Stimulated activated CD4-positive, alpha-beta T cell treated with anti-CD3 and anti-CD28 coated beads, TNF-alpha, amount 100 ng/mL, for 1 hour (primary cell): Measurements from ENCODE around the gene ZKSCAN4.

ENCODE experiments used
- DNase-seq, 3 donors: peaks; one replicate each; pipeline ENCODE4 v3.0.0-alpha.2; 2020; ENCODE audit warnings: low read depth in 3 of 3, low spot score in 1 of 3

The ZKSCAN4 gene

DNA sequence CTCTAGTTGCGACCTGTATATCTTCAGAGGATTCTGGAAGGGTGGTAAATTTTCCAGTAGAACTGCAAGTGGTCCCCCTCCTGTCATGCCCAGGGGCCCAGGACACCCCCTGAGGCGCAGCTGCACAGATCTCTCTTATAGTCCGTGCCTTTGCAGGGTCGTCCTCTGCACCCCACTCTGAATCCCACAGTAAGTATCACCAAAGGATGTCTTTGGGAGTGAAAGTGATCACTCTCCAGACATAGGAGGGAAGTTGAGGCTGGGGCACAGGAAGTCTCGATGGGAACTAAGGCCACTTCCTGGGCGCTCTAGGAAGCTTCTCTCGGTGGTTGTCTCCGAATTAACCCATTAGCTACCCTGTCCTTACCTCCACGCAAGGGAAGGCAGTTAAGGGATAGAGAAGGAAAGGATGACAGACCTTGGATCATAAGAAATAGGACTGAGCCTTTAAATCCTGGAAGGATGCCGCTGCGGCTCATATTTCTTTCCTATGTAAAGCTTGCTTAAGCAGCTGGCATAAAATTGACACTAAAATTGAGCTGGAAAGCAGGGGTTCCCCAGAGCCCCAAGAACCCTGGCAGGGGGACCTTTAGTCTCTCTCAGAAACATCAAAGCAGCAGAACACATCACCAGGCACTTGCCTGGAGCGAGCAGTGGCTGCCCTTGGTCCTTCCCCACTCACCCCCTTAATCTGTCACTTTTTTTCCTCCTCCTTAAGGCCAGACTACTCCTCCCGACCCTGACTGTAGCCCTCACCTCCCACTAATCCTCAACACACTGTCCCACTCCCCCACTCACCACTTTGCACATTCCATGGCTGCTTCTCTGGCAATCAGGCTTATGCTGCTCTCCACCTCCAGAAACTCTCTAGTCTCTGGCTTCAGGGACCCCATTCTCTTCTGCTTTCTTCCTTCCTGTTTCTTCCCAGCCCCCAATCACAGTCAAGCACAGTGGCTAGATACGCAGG is at the start of gene ZKSCAN4:
Gene ZKSCAN4 (minus strand): TSS at position 261 of the 967 bp plus-strand sequence. CDS start 289 bp downstream, outside the sequence.
- DNase-seq = peak; percentile 54 to 60 (median 58)

DNA sequence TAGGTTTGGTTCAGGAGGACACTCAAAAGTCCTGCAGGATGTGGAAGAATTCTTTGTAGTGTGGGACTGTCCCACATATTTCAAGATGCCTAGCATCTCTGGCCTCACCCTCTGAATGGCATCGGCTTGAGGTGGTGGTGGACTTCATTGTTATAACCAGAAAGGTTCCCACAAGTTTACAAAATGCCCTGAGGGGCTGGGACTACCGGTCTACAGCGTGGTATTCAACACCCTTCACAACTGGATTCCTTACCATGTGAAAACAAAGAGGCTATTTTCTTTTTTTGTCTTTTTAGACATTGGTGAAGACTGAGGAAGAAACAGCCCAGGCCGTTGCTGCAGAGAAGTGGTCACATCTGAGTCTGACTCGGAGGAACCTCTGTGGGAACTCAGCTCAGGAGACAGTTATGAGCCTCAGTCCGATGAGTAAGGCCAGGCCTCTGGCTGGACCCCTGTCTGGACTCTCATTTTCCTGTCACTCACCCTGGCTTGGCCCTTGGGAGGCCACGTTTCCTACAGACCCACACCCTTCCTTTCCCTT is 44.5 kb upstream of the ZKSCAN4 start:
- DNase-seq = no peak

DNA sequence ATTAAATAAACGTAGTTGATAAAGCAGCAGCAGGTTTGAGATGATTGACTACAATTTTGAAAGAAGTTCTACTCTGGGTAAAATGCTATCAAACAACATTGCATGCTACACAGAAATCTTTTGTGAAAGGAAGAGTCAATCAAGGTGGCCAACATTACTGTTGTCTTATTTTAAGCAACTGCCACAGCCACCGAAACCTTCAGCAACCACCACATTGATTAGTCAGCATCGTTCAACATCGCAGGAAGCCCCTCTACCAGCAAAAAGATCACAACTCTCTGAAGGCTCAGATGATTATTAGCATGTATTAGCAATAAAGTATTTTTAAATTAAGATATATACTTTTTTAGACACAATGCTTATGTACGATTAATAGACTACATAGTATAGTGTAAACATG is 43.3 kb upstream of the ZKSCAN4 start:
- DNase-seq = no peak

DNA sequence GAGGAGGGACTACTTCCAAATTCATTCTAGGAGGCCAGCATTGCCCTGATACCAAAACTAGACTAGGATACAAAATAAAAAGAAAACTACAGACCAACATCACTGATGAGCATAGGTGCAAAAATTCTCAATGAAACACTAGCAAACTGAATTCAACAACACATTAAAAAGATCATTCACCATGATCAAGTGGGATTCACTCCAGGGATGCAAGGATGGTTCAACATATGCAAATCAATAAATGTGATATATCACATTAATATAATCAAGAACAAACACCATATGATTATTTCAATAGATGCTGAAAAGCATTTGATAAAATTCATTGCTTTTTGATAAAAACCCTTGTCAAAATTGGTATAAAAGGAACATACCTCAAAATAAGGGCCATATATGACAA is 39.5 kb upstream of the ZKSCAN4 start:
- no peak for DNase-seq

DNA sequence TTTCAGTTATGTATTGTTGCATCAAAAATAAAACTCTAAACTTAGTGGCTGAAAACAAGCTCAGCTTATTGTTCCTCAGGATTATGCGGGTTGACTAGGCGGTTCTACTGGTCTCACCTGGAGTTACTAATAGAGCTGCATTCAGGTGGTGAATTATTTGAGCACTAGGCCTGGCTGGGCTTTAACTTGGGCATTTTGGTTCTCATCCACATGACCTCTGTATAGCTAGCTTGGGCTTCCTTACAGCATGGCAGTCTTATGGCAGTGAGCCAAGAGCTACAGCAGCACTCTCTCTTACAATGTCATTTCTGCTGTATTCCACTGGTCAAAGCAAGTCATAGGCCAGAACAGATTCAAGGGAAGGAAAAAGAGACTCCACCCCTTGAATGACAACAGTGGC is 30.9 kb upstream of the ZKSCAN4 start:
- DNase-seq = no peak

DNA sequence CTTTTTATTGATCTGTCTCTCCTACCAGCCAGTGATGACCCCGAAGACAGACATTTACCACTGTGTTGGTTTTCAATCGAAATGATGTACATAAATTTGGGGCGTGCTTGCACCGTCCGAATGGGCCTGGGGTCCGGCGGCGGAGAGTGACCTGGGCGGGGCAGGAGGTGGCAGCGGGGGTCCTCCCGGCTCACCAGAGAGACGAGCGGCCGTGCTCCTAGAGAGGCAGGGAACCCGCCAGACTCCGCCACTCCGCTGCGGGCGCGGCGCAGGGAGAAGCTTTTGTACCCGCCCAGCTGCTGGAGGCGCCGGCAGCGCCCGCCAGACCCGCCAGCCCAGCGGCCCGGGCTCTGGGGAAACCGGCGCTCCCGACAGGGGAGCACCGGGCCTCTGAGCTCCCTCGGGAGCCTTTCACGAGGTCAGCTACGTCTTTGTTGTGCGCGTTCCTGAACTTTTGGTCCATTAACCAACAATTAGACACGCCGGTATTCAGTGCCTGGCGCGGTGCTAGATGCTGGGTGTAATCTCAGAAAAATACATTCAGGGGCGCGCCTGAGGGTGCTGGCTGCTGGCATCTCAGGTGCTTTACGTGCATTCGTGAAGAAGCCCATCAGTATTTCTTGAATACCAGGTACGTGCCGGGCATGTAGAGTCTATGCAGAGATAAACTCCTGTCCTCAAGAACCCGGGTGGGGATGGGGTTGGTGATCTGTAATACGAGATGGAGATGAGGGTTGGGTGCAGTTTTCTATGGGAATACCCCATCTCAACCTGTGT is 29.4 kb upstream of the ZKSCAN4 start, which contains the start of gene PGBD1:
Gene PGBD1 (plus strand): TSS at position 285 of the 777 bp plus-strand sequence. CDS start 2,242 bp downstream, outside the sequence.
- peak in 1 of 3 donors; percentile 35 for DNase-seq

- DNase-seq = no peak
Observed at GRCh38 chr6:28280595-28281287, 28.7 kb upstream of the ZKSCAN4 start.

DNA sequence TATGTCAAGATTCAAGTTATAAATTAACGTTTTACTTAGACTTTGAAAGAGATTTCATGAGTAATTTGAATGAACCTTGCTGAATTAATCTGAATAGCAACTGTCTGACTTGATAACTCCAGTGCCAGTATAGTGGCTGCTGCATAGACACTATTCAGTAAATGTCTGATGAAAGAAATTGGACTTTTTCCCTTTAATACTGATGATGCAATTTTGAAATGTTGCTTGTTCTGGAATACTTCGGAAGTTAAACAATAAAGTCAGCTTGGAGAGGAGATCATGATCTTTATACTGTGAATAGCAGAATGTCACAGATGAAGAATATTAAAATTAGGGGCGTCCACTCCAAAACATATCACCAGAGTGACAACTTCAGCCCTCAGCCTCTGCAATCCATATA is 25.7 kb upstream of the ZKSCAN4 start:
- DNase-seq = no peak

DNA sequence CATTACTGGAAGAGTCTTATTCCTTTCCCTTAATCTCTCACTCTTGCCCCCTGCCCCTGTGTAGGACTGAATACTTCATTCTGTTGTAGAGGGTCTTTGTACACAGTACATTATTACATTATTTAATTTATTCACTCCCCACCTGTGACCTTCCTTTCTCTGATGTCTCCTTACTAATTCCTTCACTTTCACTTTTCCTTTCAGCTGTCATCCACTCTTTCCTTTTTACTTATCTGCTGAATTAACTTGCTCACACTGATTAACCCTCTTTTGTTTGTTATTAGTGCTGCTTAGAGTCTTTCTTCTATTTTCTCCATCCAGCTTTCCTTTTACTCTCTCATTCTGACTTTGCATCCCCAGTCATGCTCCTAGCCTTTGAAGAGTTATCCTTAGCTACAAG is 22.8 kb upstream of the ZKSCAN4 start:
- DNase-seq = no peak

- DNase-seq = no peak
Observed at GRCh38 chr6:28269492-28269891, 17.4 kb upstream of the ZKSCAN4 start.

DNA sequence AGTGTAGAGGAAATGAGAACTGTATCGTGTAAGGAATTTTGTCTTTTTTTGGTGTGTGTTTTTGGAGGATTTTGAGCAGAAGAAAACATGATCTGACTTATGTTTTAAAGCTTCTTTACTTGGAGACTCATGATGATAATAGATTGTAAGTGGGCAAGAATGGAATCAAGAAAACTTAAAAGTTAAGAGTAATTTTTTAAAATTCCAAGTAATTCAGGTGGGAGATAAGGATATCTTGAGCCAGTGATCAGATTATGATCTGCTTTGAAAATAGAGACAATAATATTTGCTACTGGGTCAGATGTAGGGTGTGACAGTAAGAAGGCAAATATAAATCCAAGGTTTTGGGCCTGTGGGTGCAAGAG is 15.6 kb upstream of the ZKSCAN4 start:
- no peak for DNase-seq

GRCh38 chr6:28266962-28267694 is 15.1 kb upstream of the ZKSCAN4 start, which contains the start of gene ZSCAN26:
Gene ZSCAN26, plus strand, starts transcription at chr6:28267143. Its CDS starts 4,777 bp downstream, at chr6:28271920.
- peak; percentile 65 to 80 (median 66) for DNase-seq

GRCh38 chr6:28266563-28266961 is 14.5 kb upstream of the ZKSCAN4 start:
- DNase-seq = no peak

- no peak for DNase-seq
Observed at GRCh38 chr6:28264834-28265401, 12.8 kb upstream of the ZKSCAN4 start.

DNA sequence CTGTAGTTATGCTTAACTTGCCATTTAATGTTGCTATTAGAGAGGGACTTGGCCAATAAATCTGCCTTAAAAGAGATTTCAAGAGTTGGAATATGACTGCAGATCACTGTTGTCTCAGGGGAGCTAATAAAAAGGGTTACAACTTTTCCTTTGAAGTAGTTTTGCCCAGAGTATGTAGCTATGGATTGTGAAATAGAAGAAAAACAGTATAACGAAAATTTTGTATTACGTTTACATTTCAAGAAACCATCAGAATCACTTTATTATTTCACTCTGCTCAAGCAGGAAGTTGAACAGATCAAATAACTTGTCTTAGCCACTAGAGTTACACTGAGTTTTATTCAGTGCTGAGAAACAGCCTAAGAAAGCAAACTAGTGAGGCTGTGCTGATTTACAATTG is 11.9 kb upstream of the ZKSCAN4 start:
- DNase-seq = no peak

DNA sequence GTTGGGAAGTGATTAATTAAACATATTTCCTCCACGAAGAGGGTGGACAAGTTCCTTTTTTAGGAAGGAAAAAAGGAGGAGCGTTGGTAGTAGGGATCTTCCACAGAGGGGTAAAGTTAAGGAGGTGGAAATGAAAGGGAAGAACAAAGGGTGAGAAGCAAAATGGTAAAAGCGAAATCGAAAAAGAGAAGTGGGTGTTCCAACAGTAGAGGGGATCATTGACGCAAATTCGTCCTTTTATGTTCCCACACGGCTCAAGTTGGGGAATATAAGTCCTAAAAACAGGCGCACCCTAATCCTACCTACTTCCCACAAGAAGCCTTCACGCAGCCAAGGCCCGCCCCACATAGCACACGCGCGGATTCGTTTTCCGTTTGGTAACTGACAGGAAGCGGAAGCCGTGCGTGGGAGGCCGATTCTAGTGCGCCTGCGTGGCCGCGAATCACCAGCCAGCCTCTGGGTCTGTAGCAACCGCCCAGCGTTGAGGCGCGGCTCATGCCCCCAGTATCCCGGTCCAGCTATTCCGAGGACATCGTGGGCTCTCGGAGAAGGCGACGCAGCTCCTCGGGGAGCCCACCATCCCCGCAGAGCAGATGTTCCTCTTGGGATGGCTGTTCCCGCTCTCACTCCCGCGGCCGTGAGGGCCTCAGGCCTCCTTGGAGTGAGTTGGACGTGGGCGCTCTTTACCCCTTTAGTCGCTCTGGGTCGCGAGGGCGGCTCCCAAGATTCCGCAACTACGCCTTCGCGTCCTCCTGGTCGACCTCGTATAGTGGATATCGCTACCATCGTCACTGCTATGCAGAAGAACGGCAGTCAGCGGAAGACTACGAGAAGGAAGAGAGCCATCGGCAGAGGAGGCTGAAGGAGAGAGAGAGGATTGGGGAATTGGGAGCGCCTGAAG is 7.1 kb upstream of the ZKSCAN4 start, which contains the start of gene NKAPL:
Gene NKAPL (plus strand): TSS at position 421 of the 901 bp plus-strand sequence. CDS start 75 bp downstream, at position 496.
- DNase-seq = peak in 2 of 3 donors; percentile 24 to 37

- no peak for DNase-seq
Observed at GRCh38 chr6:28257042-28257441, 5.0 kb upstream of the ZKSCAN4 start.

DNA sequence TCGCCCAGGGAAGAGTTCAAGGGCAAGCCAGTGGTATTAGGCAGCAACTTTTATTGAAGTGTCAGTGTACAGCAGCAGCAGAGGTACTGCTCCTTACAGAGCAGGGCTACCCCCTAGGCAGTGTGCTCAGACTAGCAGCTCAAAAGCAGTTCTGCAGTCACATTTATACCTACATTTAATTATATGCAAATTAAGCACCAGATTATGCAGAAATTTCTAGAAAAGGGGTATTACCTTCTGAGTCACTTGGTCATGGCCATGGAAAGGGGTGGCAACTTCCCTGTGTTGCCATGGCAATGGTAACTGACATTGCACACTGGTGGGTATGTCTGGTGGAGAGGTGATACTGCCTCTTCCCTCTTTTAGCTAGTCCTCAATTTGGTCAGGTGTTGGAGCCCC is 2.1 kb upstream of the ZKSCAN4 start:
- no peak for DNase-seq

DNA sequence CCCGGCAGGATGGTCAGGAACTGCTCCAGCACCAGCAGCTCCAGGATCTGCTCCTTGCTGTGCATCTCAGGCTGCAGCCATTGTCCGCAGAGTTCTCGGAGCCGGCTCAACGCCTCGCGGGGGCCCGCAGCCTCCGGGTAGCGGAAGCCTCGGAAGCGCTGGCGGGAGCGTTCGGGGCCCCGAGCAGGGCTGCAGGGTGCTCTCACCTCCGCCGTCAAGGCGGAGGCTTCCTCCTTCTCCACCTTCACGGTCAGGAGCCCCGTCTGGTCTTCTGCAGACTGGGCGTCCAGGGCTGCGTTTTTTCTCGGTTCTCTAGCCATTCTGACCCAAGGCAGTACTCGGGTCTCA is 434 bp downstream of the ZKSCAN4 start:
- DNase-seq = no peak
